Prostate gland (tissue), 2 donors: Measurements from ENCODE around the gene ERC2. TPM values are rescaled to one million over a fixed set of nuclear protein-coding genes. Genes with fewer than 3 reads are reported as not detected.

Experiments used
- DNase-seq: peaks from one replicate; pipeline ENCODE4 v3.0.0-alpha.2; 2019; ENCODE audit warnings: low spot score
- H3K27ac ChIP-seq, 2 donors: fragments of 200-600 bp; sonication (generic); 2 replicates each; pipeline ENCODE4 v1.5.1; 2017 to 2019
- H3K27me3 ChIP-seq: fragments of 200-600 bp; sonication (generic); replicated peaks from 2 replicates; pipeline ENCODE4 v1.5.1; 2019; ENCODE audit not compliant: insufficient read depth
- H3K36me3 ChIP-seq, 2 donors: fragments of 200-600 bp; sonication (generic); 1 replicate in 1 of 2; 2 replicates in 1 of 2; pipeline versions ENCODE4 v1.5.1 to v1.8.1; 2017 to 2019
- H3K4me1 ChIP-seq: fragments of 200-600 bp; sonication (generic); replicated peaks from 2 replicates; pipeline ENCODE4 v1.5.1; 2019
- H3K4me3 ChIP-seq, 2 donors: fragments of 200-600 bp; sonication (generic); 2 replicates each; pipeline ENCODE4 v1.5.1; 2017 to 2019
- H3K9me3 ChIP-seq: fragments of 200-600 bp; sonication (generic); 2 replicates; pipeline ENCODE4 v1.5.1; 2017
- POLR2A ChIP-seq: fragments of 450-650 bp; IDR thresholded peaks from one replicate; pipeline ENCODE4 v1.6.1; 2016; ENCODE audit warnings: antibody characterized with exemption, mild to moderate bottlenecking
- POLR2AphosphoS5 ChIP-seq: sonication (generic); formaldehyde crosslinking; IDR thresholded peaks from one replicate; pipeline ENCODE4 v1.6.1; 2017; ENCODE audit warnings: antibody characterized with exemption
- WGBS: methylation state at CpG from one replicate; pipeline ENCODE4 v1.1.5; 2018; 5-methylcytosine and 5-hydroxymethylcytosine counted together
- intact Hi-C: fragments of 100-400 bp; cut with DNase I; formaldehyde crosslinking; loops from one replicate; pipeline ENCODE4 v1.14.2; 2022
- total RNA-seq, 2 donors: library from RNA; depleted of rRNA; stranded (reverse); fragments of >200 nt; gene quantifications; one replicate each; pipeline ENCODE4 v1.1.0, GENCODE V29; 2016
- TF ChIP-seq, protein P1 (sequence below), 4 experiments: fragments of 200-600 bp in 2 of 4; fragments of 450-650 bp in 2 of 4; sonication (generic) in 2 of 4; IDR thresholded peaks; 1 replicate in 3 of 4; 2 replicates in 1 of 4; pipeline ENCODE4 v1.5.1; 2016 to 2019; ENCODE audit warnings: antibody characterized with exemption in 4 of 4, mild to moderate bottlenecking in 2 of 4, moderate library complexity in 2 of 4

The ERC2 gene
- total RNA-seq, 2 donors from 2014 or later = 1.0 to 2.7 TPM

DNA sequence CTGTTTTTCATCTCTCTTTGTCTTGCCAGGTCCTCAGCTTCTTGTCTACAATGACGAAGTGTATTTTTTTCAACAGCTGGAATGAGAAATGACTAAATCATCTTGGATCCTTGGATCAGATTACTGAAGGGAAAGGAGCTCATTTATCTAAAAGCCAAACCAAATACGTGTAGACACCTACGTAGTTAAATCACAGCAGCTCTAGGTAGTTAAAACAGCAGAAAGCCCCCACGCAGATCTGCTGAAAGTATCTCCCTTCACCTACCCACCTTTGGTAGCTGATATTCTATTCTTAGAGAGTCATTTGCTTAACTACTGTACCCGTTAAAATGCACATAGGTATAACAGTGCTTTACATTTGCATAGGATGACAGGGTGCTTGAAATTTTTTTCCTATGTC, 875.7 kb downstream of the ERC2 start:
- intact Hi-C loops = loop anchor here (5.0 kb wide), 1 partner anchor 105 kb away; the partner anchor contains the start of gene WNT5A
- Histone ChIP-seq H3K9me3 (no peaks in the 10 kb centered on the region), H3K4me3 (no peak overlapping the region), H3K36me3 (no peaks in the 10 kb centered on the region), H3K4me1 (no peaks in the 10 kb centered on the region), H3K27ac (no peak overlapping the region), H3K27me3 (no peaks in the 10 kb centered on the region)
- no peak for TF ChIP-seq POLR2A
- TF ChIP-seq, protein P1, sequence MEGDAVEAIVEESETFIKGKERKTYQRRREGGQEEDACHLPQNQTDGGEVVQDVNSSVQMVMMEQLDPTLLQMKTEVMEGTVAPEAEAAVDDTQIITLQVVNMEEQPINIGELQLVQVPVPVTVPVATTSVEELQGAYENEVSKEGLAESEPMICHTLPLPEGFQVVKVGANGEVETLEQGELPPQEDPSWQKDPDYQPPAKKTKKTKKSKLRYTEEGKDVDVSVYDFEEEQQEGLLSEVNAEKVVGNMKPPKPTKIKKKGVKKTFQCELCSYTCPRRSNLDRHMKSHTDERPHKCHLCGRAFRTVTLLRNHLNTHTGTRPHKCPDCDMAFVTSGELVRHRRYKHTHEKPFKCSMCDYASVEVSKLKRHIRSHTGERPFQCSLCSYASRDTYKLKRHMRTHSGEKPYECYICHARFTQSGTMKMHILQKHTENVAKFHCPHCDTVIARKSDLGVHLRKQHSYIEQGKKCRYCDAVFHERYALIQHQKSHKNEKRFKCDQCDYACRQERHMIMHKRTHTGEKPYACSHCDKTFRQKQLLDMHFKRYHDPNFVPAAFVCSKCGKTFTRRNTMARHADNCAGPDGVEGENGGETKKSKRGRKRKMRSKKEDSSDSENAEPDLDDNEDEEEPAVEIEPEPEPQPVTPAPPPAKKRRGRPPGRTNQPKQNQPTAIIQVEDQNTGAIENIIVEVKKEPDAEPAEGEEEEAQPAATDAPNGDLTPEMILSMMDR (IDR thresholded peaks at IDR 0.05) = no peak
- no peak for TF ChIP-seq POLR2AphosphoS5
- no peak for DNase-seq
- whole genome bisulfite sequencing = 49% methylated on average over 5 of the region's 5 CpGs

DNA sequence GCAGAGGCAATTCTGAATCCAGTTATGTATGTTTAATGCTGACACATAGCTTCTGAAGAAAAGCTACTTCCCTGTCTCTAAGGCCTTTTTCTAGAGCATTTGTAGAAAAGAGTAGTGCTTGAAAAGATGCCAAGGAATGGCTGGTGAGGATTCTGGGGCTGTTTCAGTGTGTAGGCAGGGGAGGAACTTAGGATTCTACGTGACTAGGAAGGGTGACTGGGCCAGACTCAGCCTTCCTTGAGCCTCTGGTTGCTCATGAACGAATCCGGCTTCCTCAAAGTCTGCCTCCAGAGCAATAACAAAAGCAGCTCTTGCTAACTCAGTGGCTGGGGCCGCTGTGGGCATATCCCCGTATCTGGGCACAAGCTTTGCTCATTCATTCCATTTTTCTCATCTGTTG, 876.4 kb downstream of the ERC2 start:
- H3K9me3 ChIP-seq = no peaks in the 10 kb centered on the region
- no peak overlapping the region for H3K4me3 ChIP-seq
- no peak for DNase-seq
- no peaks in the 10 kb centered on the region for H3K27me3 ChIP-seq
- H3K4me1 ChIP-seq = no peaks in the 10 kb centered on the region
- H3K27ac ChIP-seq = no peak overlapping the region
- 87% methylated on average over 5 of the region's 5 CpGs for WGBS
- no peaks in the 10 kb centered on the region for H3K36me3 ChIP-seq
- intact Hi-C loops = loop anchor here (5.0 kb wide), 1 partner anchor 105 kb away; the partner anchor contains the start of gene WNT5A
- TF ChIP-seq POLR2A = no peak
- TF ChIP-seq, protein P1 (IDR thresholded peaks at IDR 0.05) = no peak
- no peak for TF ChIP-seq POLR2AphosphoS5

DNA sequence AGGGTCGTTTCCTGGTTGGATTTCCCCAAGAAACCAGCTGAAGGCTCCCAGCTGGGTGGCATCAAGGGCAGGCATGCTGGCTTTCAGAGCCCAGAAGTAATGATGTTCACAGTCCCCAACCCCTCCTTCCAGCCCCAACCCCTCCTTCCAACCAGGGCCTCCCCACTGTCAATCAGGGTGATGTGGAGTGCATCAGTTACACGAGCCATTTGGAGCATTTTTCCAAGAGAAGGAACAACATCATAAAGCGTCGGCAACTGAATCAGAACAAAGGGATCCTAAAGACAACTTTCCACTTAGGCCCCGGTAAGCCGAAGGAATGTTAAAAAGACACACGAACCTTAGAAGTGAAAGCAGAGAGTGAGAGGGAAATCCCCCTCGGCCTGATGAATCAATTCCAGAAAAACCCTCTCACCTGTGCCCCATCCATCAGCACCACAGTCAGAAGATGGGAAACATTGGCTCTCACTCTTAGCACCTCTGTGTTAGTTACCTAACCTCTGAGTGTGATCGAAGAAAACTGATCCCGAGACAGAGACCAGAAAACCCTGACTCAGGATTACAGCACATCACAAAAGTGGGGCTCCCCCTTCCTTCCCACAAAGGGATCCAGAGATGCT, 880.0 kb downstream of the ERC2 start:
- no peak for DNase-seq
- Histone ChIP-seq H3K27me3 (no peaks in the 10 kb centered on the region), H3K27ac (no peak overlapping the region), H3K4me3 (no peak overlapping the region), H3K4me1 (no peaks in the 10 kb centered on the region), H3K36me3 (no peaks in the 10 kb centered on the region), H3K9me3 (no peaks in the 10 kb centered on the region)
- TF ChIP-seq POLR2A (no peak), POLR2AphosphoS5 (no peak)
- TF ChIP-seq, protein P1 (IDR thresholded peaks at IDR 0.05) = no peak
- WGBS = 62% methylated on average over 10 of the region's 10 CpGs
- intact Hi-C loops = no loop called here

DNA sequence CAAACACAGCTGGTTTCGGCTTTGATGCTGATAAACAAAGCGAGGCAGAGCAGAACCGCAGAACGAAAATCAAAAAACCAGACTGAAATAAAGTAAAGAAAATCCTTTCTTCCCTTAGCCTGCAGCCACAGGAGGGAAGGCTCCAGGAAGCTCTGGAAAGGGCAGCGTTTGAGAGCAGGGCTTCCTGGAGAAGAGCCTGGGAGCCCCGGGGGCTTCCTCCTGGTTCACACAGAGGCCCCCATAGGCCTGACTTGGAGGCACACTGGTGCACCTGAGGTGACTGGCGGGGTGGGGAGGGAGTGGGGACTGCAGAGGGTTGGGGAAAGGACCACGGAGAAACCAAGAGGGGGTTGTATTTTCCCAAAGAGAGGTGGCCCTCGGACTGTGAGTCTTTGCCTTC, 882.4 kb downstream of the ERC2 start:
- intact Hi-C loops = no loop called here
- Histone ChIP-seq H3K27me3 (no peaks in the 10 kb centered on the region), H3K27ac (no peak overlapping the region), H3K4me3 (no peak overlapping the region), H3K4me1 (no peaks in the 10 kb centered on the region), H3K9me3 (no peaks in the 10 kb centered on the region), H3K36me3 (no peaks in the 10 kb centered on the region)
- WGBS = 77% methylated on average over 9 of the region's 9 CpGs
- TF ChIP-seq, protein P1 (IDR thresholded peaks at IDR 0.05) = no peak
- TF ChIP-seq POLR2AphosphoS5 (no peak), POLR2A (no peak)
- DNase-seq = no peak

DNA sequence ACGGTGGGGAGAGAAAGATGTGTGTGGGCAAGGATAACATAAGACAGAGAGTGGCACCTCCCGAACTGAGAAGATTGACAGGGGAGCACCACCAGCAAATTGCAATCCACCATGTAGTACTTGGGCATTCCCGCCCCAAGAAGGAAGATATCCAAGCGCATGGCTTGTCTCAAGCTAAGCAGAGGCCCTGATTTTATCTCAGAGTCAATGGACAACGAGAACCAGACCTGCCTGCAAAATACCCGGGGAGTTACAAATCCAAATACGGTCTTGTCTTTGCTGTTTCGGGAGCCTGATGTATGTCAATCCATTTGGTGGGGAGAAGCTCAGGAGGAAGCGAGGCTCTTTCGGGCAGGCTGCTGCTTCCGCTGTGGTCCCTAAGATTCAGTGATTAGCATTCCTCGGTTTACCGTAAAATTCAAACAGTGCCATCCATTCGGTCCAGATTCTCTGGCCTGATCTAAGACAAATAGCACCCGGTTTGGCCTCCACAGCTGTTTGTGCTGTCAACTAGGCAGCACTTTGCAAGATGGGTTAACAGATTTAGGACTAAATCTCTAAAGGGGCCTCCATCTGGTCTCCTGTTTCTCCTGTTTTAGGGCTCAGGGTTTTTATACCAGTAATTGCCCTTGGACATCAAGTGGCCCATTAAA, 883.4 kb downstream of the ERC2 start:
- H3K27me3 ChIP-seq = no peaks in the 10 kb centered on the region
- H3K36me3 ChIP-seq = no peaks in the 10 kb centered on the region
- no peak overlapping the region for H3K4me3 ChIP-seq
- no peak for DNase-seq
- no peaks in the 10 kb centered on the region for H3K4me1 ChIP-seq
- no peaks in the 10 kb centered on the region for H3K9me3 ChIP-seq
- H3K27ac ChIP-seq = no peak overlapping the region
- WGBS = 83% methylated on average over 15 of the region's 15 CpGs
- intact Hi-C loops = no loop called here
- TF ChIP-seq, protein P1 (IDR thresholded peaks at IDR 0.05) = no peak
- TF ChIP-seq POLR2AphosphoS5 = no peak
- no peak for TF ChIP-seq POLR2A
